NK-92 (cell line): ENCODE measurements around the gene NOC3L.
"Not testable (repeated sequence)": the region's sequence is repeated elsewhere in the genome, so short reads cannot be mapped to it uniquely, and the experiment has no call there.

Experiments used
- DNase-seq: peaks from one replicate; lab custom pipeline; 2025; ENCODE audit not compliant: unreplicated experiment; lab: John Stamatoyannopoulos, UW

Gene NOC3L, protein sequence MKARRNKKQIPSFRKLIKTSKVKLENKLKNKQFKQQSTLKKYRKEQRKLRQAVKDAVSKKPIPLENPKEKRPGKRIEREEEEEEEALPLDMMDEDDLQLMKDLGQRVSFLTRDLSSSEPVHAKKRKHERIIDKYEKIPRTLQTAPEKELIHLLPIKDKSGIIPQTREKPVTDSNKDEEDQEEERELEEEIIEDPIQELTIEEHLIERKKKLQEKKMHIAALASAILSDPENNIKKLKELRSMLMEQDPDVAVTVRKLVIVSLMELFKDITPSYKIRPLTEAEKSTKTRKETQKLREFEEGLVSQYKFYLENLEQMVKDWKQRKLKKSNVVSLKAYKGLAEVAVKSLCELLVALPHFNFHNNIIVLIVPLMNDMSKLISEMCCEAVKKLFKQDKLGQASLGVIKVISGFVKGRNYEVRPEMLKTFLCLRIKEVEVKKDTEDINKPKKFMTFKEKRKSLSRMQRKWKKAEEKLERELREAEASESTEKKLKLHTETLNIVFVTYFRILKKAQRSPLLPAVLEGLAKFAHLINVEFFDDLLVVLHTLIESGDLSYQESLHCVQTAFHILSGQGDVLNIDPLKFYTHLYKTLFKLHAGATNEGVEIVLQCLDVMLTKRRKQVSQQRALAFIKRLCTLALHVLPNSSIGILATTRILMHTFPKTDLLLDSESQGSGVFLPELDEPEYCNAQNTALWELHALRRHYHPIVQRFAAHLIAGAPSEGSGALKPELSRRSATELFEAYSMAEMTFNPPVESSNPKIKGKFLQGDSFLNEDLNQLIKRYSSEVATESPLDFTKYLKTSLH

DNA sequence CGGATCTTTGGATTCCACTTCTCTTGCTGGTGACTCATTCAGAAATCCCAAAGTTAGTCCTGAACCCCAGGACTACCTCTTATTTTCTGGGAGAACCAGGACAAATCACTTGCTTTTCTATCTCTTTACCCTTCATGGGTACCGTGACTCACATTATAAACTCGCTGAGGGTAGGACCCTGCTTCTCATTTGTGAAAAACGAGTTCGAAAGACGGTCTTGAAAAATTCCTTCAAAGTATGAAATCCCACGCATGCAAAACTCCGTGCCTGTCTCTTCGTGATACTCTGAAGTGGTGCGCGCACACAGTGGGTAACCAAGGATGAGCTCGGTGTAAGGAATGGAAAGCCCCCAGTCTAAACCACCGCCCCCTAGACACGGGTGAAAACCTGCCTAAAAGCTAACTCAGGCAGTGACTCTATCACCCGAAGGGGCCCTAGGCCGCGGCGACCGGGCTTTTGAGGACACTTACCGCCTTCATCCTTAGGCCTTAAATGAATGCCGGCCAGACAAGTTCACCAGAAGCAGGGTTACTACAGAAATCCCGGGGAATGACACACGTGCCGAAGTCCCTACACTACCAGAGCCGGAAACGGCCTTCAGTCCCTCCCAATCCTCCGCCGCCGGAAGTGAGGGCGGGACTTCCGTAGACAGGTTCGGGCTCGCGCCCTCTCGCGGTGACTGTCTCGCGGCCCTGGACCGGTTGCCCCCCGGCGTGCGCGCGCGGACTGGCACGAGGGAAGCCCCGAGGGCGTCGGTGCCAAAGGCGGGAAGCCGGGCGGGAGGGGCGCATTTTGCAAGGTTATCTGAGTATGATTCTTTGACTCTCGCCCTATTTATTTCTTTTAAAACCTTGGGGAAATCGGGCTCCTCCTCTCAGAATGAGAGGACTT lies at the start of gene NOC3L:
TSS of gene NOC3L (minus strand) at position 580 of the 891 bp plus-strand sequence. CDS start at position 479, 101 bp downstream.
- peak; percentile 58 for DNase-seq

DNA sequence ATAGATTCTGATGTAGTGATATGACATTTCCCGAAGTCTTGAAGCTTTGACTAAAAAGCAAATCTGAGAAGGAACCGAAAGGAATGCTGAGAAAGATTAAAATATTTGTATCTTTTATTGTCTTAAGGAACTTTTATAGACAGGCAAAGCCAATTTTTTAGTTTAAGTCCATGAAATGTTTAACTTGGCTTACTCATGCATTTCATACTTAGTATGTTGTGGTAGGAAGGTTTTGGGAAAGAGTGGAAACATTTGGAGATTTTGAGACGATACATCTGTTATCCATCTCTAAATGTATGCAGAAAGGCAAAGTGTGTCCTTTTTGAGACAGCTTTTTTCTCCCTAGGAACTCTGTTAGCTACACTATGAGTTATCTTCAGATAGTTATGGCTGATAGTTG lies 49.7 kb upstream of the NOC3L start:
- DNase-seq: no peak

DNA sequence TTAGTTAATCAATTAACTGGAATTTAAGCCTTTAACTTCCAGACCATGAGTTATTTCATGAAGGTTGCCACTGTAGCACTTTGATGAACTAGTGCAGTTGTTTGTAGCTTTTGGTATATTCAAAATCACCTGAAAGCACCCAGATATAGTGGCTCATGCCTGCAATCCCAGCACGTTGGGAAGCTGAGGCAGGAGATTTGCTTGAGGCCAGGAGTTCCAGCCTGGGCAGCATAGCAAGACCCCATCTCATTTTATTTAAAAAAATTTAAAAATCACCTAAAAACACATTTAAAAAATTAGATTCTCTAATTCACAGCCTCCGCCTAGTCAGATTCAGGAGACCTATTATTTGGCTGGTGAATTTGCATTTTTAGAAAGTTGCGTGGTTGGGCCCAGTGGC lies 48.6 kb upstream of the NOC3L start:
- DNase-seq: no peak

DNA sequence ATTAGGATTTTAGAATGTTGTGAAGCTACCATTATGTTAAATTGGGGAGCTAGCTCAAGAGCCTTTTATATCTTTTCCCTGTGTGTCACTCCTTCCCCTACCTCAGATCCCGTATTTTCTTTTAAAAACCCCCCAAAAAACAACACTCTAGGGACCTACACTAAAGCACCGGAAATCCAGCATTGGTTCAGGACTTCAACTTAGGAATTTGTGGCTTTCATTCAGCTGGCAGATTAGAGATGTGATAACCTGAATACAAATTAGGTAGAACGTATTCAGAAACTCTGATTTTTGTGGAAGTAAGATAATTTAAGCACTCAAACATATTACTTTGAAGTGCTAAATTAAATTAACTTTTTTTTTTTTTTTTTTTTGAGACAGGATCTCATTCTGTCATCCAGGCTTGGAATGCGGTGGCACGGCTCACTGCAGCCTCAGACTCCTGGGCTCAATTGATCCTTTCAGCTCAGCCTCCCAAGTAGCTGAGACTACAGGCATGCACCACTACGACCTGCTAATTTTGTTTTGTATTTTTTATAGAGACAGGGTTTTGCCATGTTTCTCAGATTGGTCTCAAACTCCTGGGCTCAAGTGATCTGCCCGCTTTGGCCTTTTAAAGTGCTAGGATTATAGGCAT lies 46.4 kb upstream of the NOC3L start:
- DNase-seq: no peak

DNA sequence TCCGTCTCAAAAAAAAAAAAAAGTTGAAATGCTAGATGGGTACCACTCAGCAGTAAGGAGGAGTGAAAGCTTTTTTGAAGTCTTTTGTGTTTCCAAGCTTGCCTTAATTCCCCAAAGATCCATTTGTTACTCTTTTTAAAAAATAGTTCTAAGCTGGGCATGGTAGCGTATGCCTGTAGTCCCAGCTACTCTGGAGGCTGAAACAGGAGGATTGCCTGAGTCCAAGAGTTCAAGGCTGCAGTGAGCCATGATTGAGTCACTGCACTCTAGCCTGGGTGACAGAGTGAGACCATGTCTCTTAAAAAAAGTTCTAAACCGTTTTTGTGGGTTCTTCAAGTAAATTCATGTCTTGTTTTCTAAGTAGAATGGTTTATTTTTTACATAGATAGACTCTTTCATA lies 44.9 kb upstream of the NOC3L start:
- no peak for DNase-seq

DNA sequence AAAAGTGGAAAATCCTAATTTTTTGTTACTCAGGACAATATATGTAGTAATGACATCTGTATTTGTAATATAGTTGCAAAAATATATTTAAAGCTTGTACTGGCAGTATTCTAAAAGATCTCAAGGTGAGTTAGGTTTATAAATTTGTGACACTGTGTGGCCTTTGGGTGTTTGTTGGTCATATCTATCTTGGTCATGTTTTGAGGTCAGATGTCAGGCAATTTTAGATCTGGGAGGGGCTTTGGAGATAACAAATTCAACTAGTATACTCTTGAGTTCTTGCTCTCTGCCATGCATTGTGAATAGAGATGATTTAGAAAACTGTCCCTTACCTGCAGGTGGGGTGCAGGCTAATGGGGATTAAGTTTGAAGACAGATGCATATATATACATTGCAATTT lies 42.7 kb upstream of the NOC3L start:
- DNase-seq: no peak

DNA sequence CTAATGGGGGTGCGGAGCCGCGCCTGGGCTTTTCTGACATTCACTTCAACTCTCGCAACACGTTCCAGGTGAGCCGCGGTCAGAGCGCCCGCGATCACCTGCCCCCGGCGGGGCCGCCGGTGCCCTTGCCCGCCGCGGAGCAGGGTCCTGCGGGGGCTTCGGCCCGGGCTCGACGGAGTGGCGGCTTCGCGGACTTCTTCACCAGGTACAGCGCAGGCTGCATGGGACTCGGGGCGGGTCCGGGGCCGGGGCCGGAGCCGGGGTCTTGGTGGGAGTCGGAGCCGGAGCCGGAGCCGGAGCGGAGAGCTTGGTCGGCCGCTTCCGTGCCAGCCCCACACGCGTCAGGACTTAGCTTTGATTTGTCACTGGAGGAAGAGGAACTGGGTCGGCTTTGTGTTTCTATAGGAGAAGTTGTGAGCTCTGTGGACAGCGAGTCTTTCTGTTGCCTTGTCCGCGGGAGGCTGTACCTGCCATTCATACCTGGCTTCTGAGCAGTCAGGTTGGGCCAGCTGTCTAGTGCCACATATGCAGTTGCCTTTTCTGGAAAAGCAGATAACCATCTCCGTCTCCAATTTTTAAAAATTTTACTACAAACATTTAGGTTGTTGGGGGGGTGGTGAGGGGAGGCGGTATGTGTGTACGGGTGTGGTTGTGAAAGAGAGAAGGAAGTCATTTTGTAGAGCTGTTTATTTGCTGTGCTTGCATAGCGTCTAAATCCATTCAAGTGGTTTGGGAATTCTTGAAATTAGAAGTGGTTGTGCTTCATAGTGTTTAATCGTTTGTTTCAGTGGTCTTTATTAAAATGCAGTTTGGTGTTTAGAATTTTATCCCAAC lies 40.9 kb upstream of the NOC3L start:
- DNase-seq: no peak

DNA sequence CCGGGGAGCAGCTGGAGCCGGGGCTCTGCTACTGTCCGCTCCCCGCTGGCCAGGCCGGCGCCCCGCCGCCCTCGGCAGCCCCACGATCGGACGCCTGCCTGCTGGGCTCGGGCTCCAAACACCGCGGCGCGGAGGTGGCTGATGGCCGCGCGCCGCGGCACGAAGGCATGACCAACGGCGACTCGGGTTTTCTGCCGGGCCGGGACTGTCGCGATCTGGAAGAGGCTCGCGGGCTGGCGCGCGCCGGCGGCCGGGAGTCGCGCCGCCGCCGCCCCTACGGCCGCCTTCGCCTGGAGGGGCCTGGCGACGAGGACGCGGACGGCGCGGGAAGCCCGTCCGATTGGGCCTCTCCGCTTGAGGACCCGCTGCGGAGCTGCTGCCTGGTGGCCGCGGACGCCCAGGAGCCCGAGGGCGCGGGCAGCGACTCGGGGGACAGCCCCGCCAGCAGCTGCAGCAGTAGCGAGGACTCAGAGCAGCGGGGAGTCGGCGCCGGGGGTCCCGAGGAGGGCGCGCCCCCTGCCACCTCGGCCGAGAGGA lies 40.2 kb upstream of the NOC3L start:
- no peak for DNase-seq

DNA sequence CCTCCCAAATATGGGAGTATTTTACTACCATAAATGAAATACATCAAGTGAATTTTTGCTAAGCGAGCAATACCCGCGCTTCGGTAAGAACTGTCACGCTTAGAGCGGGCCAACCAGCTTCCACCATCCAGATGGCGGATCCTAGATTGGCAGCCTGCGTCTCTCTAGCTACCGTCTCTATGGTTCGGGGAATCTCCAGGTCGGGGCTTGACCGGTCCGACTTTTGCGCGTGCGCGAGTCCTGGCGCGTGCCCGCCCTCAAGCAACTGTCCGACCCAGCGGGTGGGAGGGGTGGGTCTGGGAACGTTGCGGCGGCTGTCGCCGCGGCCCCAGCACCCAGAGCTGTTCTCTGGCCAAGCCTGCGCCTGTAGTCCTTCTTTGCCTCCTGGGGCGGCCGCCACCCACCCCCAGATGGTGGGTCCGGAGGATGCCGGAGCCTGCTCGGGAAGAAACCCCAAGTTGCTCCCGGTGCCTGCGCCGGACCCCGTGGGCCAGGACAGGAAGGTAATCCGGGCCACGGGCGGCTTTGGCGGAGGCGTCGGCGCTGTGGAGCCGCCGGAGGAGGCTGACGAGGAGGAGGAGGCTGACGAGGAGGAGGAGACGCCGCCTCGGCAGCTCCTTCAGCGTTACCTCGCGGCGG lies 39.6 kb upstream of the NOC3L start, which contains the start of gene TBC1D12:
TSS of gene TBC1D12 (plus strand) at position 338 of the 639 bp plus-strand sequence. CDS start at position 411, 73 bp downstream.
- no peak for DNase-seq

DNA sequence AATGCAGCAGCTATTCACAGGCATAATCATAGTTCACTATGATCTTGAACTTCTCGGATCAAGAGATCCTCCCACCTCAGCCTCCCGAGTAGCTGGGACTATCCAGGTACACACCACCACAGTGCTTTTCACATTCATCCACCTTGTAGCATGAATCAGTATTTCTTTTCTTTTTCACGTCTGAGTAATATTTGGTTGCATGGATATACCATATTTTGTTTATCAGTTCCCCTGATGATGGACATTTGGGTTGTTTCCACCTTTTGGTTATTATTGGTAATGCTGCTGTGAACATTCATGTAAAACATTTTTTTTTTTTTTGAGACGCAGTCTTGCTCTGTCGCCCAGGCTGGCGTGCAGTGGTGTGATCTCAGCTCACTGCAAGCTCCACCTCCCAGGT lies 36.0 kb upstream of the NOC3L start:
- DNase-seq: no peak

DNA sequence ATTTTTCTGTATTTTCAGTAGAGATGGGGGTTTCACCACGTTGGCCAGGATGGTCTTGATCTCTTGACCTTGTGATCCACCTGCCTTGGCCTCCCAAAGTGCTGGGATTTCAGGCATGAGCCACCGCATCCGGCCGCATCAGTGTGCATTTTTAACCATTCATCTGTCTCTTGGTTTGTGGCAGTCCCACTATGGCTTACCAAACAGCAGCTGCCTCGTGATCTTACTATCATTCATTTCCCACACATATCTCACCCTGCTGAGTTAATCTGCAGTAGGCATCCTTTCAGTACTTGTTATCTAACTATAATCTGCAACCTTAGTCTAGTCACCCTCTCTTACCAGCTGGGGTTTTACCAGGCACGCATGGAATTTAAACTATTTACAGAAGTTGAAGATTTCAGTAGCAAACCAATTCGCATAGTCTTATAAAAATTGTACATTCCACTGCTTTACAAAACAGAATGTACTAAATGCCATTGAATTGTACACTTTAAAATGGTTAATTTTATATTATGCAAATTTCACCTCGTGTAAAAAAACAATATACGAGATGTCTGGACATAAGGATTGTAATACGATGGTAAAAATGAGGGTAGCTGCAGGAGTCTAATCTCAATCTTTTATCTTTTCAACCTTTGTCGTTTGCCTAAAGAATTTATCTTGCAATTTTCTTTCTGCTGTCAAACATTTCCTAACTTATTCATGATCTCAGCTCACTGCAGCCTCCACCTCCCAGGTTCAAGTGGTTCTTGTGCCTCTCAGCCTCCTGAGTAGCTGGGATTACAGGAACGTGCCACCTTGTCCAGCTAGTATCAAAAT lies 35.0 kb upstream of the NOC3L start:
- DNase-seq: no peak

DNA sequence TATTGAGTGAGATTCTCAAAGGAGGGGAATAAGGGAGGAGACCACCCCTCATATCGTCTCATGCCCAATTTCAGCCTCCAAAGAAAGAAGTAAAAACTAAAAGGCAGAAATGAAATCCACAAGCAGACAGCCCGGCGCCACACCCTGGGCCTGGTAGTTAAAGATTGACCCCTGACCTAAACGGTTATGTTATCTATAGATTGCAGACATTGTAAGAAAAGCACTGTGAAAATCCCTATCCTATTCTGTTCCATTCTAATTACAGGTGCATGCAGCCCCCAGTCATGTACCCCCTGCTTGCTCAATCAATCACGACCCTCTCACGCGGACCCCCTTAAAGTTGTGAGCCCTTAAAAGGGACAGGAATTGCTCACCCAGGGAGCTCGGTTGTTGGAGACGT lies 29.4 kb upstream of the NOC3L start:
- DNase-seq: not testable (repeated sequence)

DNA sequence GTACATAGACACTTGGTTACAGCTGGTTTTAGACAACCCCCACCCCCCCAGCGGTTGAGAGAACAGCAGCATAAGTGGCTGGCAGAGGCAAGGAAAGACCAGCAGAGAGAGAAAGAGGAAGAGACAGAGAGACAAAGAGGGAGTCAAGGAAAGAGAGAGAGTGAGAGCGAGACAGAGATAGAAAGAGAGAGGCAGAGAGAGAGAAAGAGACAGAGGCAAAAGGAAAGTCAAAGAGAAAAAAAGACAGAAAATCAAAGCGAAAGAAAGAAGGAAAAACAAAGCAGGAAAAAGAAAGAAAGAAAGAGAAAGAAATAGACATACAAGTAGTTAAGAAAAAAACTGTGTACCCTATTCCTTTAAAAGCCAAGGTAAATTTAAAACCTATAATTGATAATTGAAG lies 23.0 kb upstream of the NOC3L start:
- not testable (repeated sequence) for DNase-seq

DNA sequence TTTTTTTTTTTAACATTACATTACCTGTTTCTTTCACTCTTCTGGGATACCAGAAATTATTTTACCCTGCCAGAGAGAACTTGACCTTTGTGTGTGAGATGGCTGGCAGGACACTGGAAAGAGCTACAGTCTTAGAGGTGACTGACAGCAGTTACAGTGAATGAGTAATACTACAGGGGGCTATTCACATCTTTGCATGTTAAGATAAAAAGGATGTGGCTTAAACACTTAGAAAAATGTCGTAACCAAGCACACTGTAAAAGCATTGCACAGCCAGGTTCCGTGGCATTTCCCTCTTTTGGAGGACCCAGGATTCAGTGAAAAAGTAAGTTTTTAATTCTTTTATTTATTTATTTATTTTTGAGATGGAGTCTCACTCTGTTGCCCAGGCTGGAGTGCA lies 20.8 kb upstream of the NOC3L start:
- no peak for DNase-seq

DNA sequence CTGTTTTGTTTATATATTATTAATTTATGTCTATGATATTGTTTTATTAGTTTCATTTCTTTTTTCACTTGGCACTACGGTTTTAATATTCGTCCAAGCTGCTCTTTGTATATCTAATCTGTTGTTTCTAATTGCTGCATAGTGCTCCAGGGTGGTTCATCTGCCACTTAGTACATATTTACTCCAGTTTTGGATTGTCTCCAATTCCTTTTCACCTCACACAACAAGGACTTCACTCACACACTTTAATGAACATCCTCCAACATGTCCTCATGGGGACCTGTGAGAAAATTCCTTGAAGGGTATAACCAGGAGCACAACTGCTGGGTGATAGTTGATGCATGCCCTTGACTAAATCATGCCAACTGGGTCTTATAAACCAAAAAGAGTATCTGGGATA lies 14.1 kb upstream of the NOC3L start:
- DNase-seq: no peak

DNA sequence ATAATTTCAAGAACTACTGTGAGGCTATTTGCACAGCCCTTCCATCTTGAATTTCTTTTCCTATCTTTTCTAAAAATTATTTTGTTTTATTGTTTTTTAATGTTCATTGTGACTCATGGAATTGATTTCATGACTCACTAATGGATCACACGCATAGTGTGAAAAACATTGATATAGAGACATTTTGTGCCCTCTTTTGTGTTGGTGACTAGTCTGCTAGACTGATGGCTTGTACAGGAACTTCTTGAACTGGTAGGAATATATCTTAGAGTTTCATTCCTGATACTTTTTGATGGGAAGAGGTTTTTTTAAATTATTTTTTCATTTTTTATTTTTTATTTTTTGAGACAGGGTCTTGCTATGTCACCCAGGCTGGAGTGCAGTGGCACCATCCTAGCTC lies 12.6 kb upstream of the NOC3L start:
- no peak for DNase-seq

DNA sequence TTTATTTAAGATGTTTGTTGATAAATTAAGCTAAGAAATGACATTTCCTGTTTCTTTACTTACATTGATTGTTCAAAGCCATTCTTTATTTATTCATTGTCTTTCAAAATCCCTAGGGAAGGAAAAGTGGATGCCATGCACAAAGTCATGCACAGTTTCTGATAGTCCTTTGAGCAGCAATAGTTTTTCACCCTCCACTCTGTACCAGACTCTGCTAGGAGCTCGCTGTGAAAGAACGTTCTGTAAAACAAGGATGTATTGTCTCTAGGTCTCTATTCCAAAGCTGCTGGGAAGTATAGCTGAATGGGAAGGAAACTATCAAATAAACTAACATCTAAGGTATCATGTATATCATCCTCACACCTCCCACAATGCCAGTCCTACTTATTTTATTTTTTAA lies 7.8 kb upstream of the NOC3L start:
- DNase-seq: no peak

DNA sequence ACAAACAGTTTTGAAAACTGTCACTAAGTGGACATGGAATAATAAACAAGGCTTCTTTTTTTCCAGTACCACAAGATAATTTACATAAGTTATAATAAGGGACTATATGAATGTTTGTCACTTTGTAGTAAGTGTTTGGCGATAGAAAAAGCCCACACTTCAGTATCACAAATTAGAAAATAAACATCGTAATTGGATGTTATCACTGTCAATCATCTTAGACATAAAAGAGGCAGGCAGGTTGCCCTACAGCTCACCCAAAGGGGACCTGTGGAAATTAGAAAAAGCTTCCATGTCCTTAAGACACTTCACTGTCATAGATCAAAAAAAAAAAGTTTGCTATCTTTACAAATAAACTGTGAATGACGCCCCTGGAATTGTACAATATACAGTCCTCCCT lies 3.6 kb upstream of the NOC3L start:
- DNase-seq: no peak
